ENCODE data around the gene RADX. TPM values are rescaled to one million over a fixed set of nuclear protein-coding genes. Genes with fewer than 3 reads are reported as not detected.

RADX gene
- total RNA-seq, 6 experiments from 2014 or later = 0.07 to 0.52 (median 0.18) TPM; not detected in 1

- no peaks in the 10 kb centered on the region; the same call in 1 of the 2 replicates for H3K27me3 Mint-ChIP-seq (ENCODE audit: insufficient read depth)
- DNase-seq = no peak
- TF ChIP-seq CTCF (IDR thresholded peaks at IDR 0.05) = no peak
- no peak overlapping the region for H3K27ac Mint-ChIP-seq
- H3K4me1 Mint-ChIP-seq (ENCODE audit: low read depth) = no peaks in the 10 kb centered on the region
- H3K36me3 Mint-ChIP-seq (ENCODE audit: low read depth) = no peaks in the 10 kb centered on the region
- H3K4me3 Mint-ChIP-seq = no peak overlapping the region
- H3K9me3 Mint-ChIP-seq = no peaks in the 10 kb centered on the region
These were observed 23.0 kb upstream of the RADX start for GRCh38 chrX:106588801-106589200.

DNA sequence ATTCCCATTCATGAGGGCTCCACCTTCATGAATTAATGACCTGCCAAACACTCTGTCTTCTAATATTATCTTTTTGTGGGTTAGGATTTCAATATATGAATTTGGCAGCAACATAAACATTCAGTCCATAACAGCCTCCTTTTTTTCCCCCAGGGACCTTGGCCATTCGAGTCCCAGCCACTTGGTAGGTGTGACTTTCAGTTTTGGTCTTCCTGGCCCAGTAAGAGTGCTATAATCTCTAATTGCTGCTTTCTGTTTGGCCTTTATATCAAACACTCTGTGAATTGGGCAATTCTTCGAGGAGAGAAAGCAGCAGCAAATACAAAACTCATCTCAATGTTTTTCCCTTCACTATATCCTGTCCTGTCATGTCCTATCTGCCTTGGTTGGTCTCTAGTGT lies 12.4 kb upstream of the RADX start:
- Mint-ChIP-seq H3K4me3 (no peak overlapping the region), H3K9me3 (no peaks in the 10 kb centered on the region), H3K27me3 (ENCODE audit: insufficient read depth) (peaks cover 2% of the 10 kb centered on the region; the same call in 1 of the 2 replicates), H3K27ac (no peak overlapping the region), H3K4me1 (ENCODE audit: low read depth) (no peaks in the 10 kb centered on the region), H3K36me3 (ENCODE audit: low read depth) (no peaks in the 10 kb centered on the region)
- TF ChIP-seq CTCF (IDR thresholded peaks at IDR 0.05) = no peak
- DNase-seq = no peak

GRCh38 chrX:106606571-106606970 lies 5.2 kb upstream of the RADX start:
- Mint-ChIP-seq H3K4me3 (no peak overlapping the region), H3K27me3 (ENCODE audit: insufficient read depth) (peaks cover 3% of the 10 kb centered on the region; the same call in 1 of the 2 replicates), H3K27ac (no peak overlapping the region), H3K9me3 (no peaks in the 10 kb centered on the region), H3K4me1 (ENCODE audit: low read depth) (peaks cover 2% of the 10 kb centered on the region; the same call in 1 of the 2 replicates), H3K36me3 (ENCODE audit: low read depth) (no peaks in the 10 kb centered on the region)
- no peak for TF ChIP-seq CTCF (IDR thresholded peaks at IDR 0.05)
- DNase-seq = no peak

DNA sequence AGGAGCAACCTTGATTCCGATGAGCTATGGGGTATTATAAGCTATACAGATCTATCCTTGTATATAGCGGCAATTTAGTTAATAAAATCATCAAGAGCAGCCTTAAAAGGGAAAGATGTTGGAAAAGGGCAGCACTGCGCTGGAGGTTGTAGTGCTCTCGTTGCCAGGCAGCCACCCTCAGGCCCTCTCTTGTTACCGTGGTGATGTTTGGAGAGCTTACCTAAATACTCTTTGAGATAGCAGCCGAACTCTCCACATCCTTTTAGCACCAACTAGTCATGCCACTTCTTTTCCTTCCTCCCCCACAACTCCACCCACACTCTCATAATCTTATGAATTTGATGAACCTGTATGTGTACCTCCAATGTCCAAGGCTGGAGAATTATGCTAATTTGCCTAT lies 3.8 kb upstream of the RADX start:
- H3K9me3 Mint-ChIP-seq = no peaks in the 10 kb centered on the region
- no peak for DNase-seq
- no peaks in the 10 kb centered on the region for H3K36me3 Mint-ChIP-seq (ENCODE audit: low read depth)
- H3K4me3 Mint-ChIP-seq = no peak overlapping the region
- H3K4me1 Mint-ChIP-seq (ENCODE audit: low read depth) = peaks cover 16% of the 10 kb centered on the region
- no peak overlapping the region for H3K27ac Mint-ChIP-seq
- peaks cover 4% of the 10 kb centered on the region; the same call in 1 of the 2 replicates for H3K27me3 Mint-ChIP-seq (ENCODE audit: insufficient read depth)
- no peak for TF ChIP-seq CTCF (IDR thresholded peaks at IDR 0.05)

DNA sequence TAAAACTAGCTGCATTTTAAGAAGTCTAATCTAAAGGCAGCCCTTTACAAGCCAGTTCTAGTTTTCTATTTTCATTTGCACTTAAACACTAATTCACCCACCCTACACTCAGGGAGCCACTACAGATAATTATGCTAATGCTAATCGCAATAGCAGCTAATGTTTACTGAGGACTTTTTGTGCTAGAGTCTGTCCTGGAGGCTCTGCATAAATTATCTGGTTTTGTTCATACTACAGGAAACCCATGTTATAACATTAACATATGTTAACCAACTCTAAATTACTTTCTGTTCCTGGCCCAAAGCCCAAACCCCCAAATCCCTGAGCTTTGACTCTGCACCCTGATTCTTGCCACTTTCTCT lies 480 bp upstream of the RADX start:
- Mint-ChIP-seq H3K36me3 (ENCODE audit: low read depth) (no peaks in the 10 kb centered on the region), H3K27me3 (ENCODE audit: insufficient read depth) (peaks cover 3% of the 10 kb centered on the region; the same call in 1 of the 2 replicates), H3K27ac (no peak overlapping the region), H3K4me3 (peak overlapping the region; percentile 87), H3K9me3 (no peaks in the 10 kb centered on the region), H3K4me1 (ENCODE audit: low read depth) (peaks cover 21% of the 10 kb centered on the region)
- TF ChIP-seq CTCF (IDR thresholded peaks at IDR 0.05) = no peak
- DNase-seq = no peak

DNA sequence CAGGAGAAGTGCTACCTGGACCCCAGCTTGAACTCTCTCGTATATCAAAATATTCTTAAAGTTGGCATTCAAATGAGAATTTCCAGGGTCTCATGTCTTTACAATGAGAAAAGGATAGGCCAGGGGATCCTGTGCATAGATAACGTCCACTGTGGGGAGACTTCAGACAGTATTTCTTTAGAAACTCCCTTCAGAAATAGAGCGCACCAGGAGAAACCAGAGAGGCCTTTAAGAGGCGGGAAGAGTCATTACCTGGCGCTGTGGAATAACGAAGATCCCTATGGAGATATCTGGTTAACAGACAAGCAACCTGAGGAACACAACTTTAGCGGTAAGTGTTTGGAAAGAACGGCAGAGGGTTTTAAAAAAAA lies 600 bp downstream of the RADX start:
- TF ChIP-seq CTCF (IDR thresholded peaks at IDR 0.05) = no peak
- no peaks in the 10 kb centered on the region for H3K36me3 Mint-ChIP-seq (ENCODE audit: low read depth)

More for the DNA sequence above, 600 bp downstream of the RADX start:
- Mint-ChIP-seq H3K9me3 (no peaks in the 10 kb centered on the region), H3K27me3 (ENCODE audit: insufficient read depth) (peaks cover 3% of the 10 kb centered on the region; the same call in 1 of the 2 replicates), H3K4me1 (ENCODE audit: low read depth) (peaks cover 21% of the 10 kb centered on the region), H3K4me3 (peak overlapping the region; percentile 87), H3K27ac (no peak overlapping the region)
- no peak for DNase-seq
